Measurements from ENCODE around the gene OTOP3. TPM values are rescaled to one million over a fixed set of nuclear protein-coding genes. Genes with fewer than 3 reads are reported as not detected.

Gene OTOP3
- total and polyA plus RNA-seq, 2 donors (not counting 3 experiments of a cell fraction or from before 2014, with no cell fraction given): not detected

GRCh38 chr17:74952431-74953133, 16.9 kb downstream of the OTOP3 start:
- H3K4me3 ChIP-seq (replicated peaks in 1 of 3; ENCODE audit: insufficient read depth in 1 of 3, low read depth in 1 of 3, low read length in 3 of 3): no peak overlapping the region
- H3K79me2 ChIP-seq (ENCODE audit: control insufficient read depth, insufficient read depth, low read length): no peaks in the 10 kb centered on the region
- no peaks in the 10 kb centered on the region for H4K20me1 ChIP-seq (replicated peaks; ENCODE audit: control insufficient read depth, extremely low read depth, insufficient read depth, low read length)
- no peak overlapping the region for H3K27ac ChIP-seq (ENCODE audit: insufficient read depth, low read depth, low read length)
- intact Hi-C loops (cut with micrococcal nuclease): no loop called here
- no peak overlapping the region for H3K9ac ChIP-seq (replicated peaks; ENCODE audit: extremely low read depth, insufficient read depth, low read length)
- H3K9me1 ChIP-seq (replicated peaks; ENCODE audit: control insufficient read depth, extremely low read depth, insufficient read depth, low read length): no peaks in the 10 kb centered on the region
- BruUV-seq (replicated peaks): no TSS peak
- H3K4me1 ChIP-seq (ENCODE audit: control insufficient read depth, extremely low read depth, insufficient read depth, low read length): no peaks in the 10 kb centered on the region
- dilution Hi-C loops (cut with MboI; ENCODE audit: extremely low pct_ligation_motif_present, low sequenced_read_pairs): no loop called here
- no peaks in the 10 kb centered on the region for H3K27me3 ChIP-seq (ENCODE audit: control insufficient read depth in 2 of 2, insufficient read depth in 2 of 2, low read length in 2 of 2)
- H3K4me2 ChIP-seq (ENCODE audit: insufficient read depth, low read length): no peak overlapping the region
- TF ChIP-seq JUN (IDR thresholded peaks at IDR 0.05; ENCODE audit: borderline replicate concordance, insufficient read depth, insufficient read length, low read depth) (no peak), FOS (IDR thresholded peaks at IDR 0.05; ENCODE audit: borderline replicate concordance, insufficient read depth, low read length) (no peak), POLR2A (IDR thresholded peaks at IDR 0.05; ENCODE audit: low read depth, low read length) (no peak), MAX (IDR thresholded peaks at IDR 0.05; ENCODE audit: insufficient read depth, insufficient read length) (no peak), POLR2AphosphoS5 (IDR thresholded peaks at IDR 0.05; ENCODE audit: insufficient read depth, low read depth, low read length) (no peak), MYC (IDR thresholded peaks at IDR 0.05; ENCODE audit: low read depth, low read length) (no peak), EZH2 (IDR thresholded peaks at IDR 0.05; ENCODE audit: borderline replicate concordance, low read depth, low read length, severe bottlenecking) (no peak), GATA2 (IDR thresholded peaks at IDR 0.05; ENCODE audit: insufficient read depth, insufficient read length, low read depth, low read length) (no peak)
- TF ChIP-seq, protein P1, sequence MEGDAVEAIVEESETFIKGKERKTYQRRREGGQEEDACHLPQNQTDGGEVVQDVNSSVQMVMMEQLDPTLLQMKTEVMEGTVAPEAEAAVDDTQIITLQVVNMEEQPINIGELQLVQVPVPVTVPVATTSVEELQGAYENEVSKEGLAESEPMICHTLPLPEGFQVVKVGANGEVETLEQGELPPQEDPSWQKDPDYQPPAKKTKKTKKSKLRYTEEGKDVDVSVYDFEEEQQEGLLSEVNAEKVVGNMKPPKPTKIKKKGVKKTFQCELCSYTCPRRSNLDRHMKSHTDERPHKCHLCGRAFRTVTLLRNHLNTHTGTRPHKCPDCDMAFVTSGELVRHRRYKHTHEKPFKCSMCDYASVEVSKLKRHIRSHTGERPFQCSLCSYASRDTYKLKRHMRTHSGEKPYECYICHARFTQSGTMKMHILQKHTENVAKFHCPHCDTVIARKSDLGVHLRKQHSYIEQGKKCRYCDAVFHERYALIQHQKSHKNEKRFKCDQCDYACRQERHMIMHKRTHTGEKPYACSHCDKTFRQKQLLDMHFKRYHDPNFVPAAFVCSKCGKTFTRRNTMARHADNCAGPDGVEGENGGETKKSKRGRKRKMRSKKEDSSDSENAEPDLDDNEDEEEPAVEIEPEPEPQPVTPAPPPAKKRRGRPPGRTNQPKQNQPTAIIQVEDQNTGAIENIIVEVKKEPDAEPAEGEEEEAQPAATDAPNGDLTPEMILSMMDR (IDR thresholded peaks at IDR 0.05; ENCODE audit: extremely low read depth in 1 of 2, insufficient read depth in 1 of 2, low read depth in 1 of 2, low read length in 2 of 2): no peak
- no peak for FAIRE-seq
- ChIA-PET POLR2A (no interaction called here), CTCF (interaction anchor here (1.3 to 3.8 kb wide), 3 partner anchors 9 to 28 kb away, joined by 3 to 19 read pairs (median 5); partner anchors contain the start of gene OTOP2)
- no peak for DNase-seq (ENCODE audit: low read depth, low spot score)
- no peak overlapping the region for H2AFZ ChIP-seq (ENCODE audit: low read depth, low read length)
- no peaks in the 10 kb centered on the region for H3K36me3 ChIP-seq (ENCODE audit: control insufficient read depth in 2 of 2, extremely low read depth in 1 of 2, insufficient read depth in 2 of 2, low read length in 2 of 2)
- H3K9me3 ChIP-seq (replicated peaks; ENCODE audit: control insufficient read depth, insufficient read depth, low read length): no peaks in the 10 kb centered on the region

All from endothelial cell of umbilical vein (primary cell).